Measurements from ENCODE around the gene CHD9NB.

CHD9NB gene

DNA sequence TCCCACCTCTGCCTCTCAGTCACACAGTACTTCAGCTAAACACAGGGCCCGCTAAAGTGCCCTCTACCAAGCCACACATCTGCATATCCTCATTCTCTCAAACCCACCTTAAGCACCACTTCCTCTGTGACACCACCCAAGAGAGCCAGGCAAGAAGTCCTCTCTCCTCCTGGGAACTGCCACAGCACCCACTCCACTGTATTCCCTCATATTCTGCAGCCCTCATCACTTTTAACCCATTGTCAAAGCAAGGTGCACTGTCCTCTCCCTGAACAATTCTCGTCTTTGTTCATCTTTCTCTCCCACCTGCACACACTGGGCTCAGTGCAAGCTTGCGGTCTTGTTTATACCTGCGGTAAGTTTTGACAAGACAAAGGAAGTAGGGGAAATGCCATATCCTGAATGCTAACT, 15.7 kb upstream of the CHD9NB start:
- in situ Hi-C loops (cut with MboI; ENCODE audit: low sequenced_read_pairs, unreplicated experiment): loop anchor here (10.0 kb wide), 1 partner anchor 56 kb away; no protein-coding TSS in a partner anchor
- no peak for DNase-seq (ENCODE audit: low spot score)
- no peak for TF ChIP-seq CTCF (IDR thresholded peaks at IDR 0.05; ENCODE audit: borderline replicate concordance, control extremely low read depth, extremely low read depth, insufficient read depth, missing control alignments)

DNA sequence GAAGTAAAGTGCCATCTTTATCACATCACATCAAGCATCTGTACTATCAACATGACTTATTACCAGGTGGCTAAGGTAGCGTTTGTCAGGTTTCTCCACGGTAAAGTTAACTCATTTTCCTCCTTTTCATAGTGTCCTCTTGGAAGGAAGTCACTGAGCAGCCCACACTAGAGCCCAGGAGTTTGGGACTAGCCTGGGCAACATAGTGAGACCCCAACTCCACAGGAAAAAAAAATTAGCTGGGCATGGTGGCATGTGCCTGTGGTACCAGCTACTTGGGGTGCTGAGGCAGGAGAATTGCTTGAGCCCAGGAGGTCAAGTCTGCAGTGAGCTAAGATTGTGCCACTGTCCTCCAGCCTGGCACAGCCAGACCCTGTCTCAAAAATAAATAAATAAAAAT, 15.0 kb upstream of the CHD9NB start:
- no peak for DNase-seq (ENCODE audit: low spot score)
- no peak for TF ChIP-seq CTCF (IDR thresholded peaks at IDR 0.05; ENCODE audit: borderline replicate concordance, control extremely low read depth, extremely low read depth, insufficient read depth, missing control alignments)
- in situ Hi-C loops (cut with MboI; ENCODE audit: low sequenced_read_pairs, unreplicated experiment): loop anchor here (10.0 kb wide), 1 partner anchor 57 kb away; no protein-coding TSS in a partner anchor

DNA sequence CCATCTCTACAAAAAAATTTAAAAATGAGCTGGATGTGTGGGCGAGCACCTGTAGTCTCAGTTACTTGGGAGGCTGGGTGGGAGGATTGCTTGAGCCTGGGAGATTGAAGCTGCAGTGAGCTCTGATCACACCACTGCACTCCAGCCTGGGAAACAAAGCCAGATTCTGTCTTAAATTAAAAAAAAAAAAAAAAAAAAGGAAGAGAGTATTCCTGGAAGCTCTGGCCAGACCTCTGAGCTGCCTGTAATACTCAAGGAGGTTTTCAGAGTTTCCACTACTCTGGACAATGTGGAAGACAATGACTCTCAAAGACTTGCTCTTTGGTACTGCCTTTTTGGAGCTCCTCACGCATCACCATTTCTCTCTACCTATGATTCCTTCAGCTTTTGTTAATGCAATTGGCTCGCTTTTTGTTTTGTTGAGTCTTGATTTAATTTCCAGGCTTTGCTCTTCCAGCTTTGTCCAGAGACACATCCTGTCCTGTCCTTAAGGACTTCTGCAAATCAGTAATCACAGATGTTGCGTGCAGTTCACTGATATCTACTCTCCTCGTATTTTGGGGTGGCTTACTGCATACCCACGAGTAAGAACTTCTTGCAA, 12.9 kb upstream of the CHD9NB start:
- DNase-seq (ENCODE audit: low spot score): no peak
- in situ Hi-C loops (cut with MboI; ENCODE audit: low sequenced_read_pairs, unreplicated experiment): loop anchor here (10.0 kb wide), 1 partner anchor 59 kb away; no protein-coding TSS in a partner anchor
- no peak for TF ChIP-seq CTCF (IDR thresholded peaks at IDR 0.05; ENCODE audit: borderline replicate concordance, control extremely low read depth, extremely low read depth, insufficient read depth, missing control alignments)

DNA sequence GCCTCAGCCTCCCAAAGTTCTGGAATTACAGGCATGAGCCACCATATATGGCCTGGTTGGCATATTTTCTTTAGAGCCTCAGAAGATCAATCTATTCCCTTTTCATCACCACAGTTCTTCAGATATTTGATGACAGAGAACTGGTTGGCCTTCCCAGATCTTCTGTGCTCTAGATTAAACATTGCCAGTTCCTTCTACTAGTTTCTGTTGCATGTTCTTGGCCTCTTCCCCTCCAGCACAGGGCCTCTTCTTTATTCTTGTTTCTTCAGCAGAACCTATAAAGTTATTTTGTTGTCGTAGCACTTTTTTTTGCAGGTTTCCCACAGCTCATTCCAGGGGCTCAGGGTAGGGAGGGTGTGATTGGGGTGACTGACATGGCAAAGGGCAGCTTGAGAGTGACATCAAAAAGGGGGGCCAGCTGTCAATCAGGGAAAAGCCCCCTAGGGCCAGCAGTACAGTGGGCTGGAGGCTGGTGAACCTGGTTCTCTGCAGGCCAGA, 11.4 kb upstream of the CHD9NB start:
- DNase-seq (ENCODE audit: low spot score): no peak
- in situ Hi-C loops (cut with MboI; ENCODE audit: low sequenced_read_pairs, unreplicated experiment): loop anchor here (10.0 kb wide), 1 partner anchor 61 kb away; no protein-coding TSS in a partner anchor
- TF ChIP-seq CTCF (IDR thresholded peaks at IDR 0.05; ENCODE audit: borderline replicate concordance, control extremely low read depth, extremely low read depth, insufficient read depth, missing control alignments): no peak

- in situ Hi-C loops (cut with MboI; ENCODE audit: low sequenced_read_pairs, unreplicated experiment): loop anchor here (10.0 kb wide), 1 partner anchor 63 kb away; no protein-coding TSS in a partner anchor
- DNase-seq (ENCODE audit: low spot score): peak; percentile 73
- TF ChIP-seq CTCF (IDR thresholded peaks at IDR 0.05; ENCODE audit: borderline replicate concordance, control extremely low read depth, extremely low read depth, insufficient read depth, missing control alignments): no peak
These were observed 9.0 kb upstream of the CHD9NB start for GRCh38 chr16:53061701-53062159.

DNA sequence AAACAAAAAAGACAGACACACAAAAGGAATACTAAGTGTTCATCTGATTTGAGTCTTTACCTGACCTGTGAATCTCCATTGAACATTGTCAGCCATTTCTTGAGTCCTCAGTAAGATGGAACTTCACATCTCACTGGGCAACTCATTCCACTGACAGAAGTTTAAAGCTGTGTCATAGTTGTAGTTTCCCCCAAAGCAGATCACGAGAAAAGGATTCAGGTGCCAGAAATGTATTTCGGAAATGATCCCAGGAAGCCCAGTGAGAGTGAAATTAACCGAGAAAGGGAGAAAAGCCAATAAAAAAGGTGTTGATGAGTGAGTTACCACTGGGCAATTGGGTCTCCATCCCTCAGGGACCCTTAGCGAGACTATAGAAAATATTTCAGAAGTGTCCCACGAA, 8.6 kb upstream of the CHD9NB start:
- no peak for TF ChIP-seq CTCF (IDR thresholded peaks at IDR 0.05; ENCODE audit: borderline replicate concordance, control extremely low read depth, extremely low read depth, insufficient read depth, missing control alignments)
- no peak for DNase-seq (ENCODE audit: low spot score)
- in situ Hi-C loops (cut with MboI; ENCODE audit: low sequenced_read_pairs, unreplicated experiment): loop anchor here (10.0 kb wide), 1 partner anchor 64 kb away; no protein-coding TSS in a partner anchor
